ENCODE results near the gene AP3S2. TPM values are rescaled to one million over a fixed set of nuclear protein-coding genes. Genes with fewer than 3 reads are reported as not detected.

Gene AP3S2
- total RNA-seq, 1 donor from 2014 or later, result 30.9 TPM

- TF ChIP-seq CTCF (IDR thresholded peaks at IDR 0.05; ENCODE audit: unreplicated experiment), result no peak
- H3K4me1 Mint-ChIP-seq (ENCODE audit: low read depth), result peaks cover 14% of the 10 kb centered on the region
- H3K36me3 Mint-ChIP-seq (ENCODE audit: insufficient read depth), result no peaks in the 10 kb centered on the region
- DNase-seq (ENCODE audit: low spot score, unreplicated experiment), result no peak
- no peak overlapping the region for H3K4me3 Mint-ChIP-seq (ENCODE audit: low read depth)
- peaks cover 12% of the 10 kb centered on the region for H3K27me3 Mint-ChIP-seq
- H3K9me3 Mint-ChIP-seq (ENCODE audit: low read depth), result no peaks in the 10 kb centered on the region
- no peak overlapping the region for H3K27ac Mint-ChIP-seq
Measured at GRCh38 chr15:89808160-89808870, 85.5 kb downstream of the AP3S2 start.

GRCh38 chr15:89807689-89808088, 86.1 kb downstream of the AP3S2 start:
- Mint-ChIP-seq H3K27ac (no peak overlapping the region), H3K27me3 (peaks cover 9% of the 10 kb centered on the region), H3K36me3 (ENCODE audit: insufficient read depth) (no peaks in the 10 kb centered on the region), H3K9me3 (ENCODE audit: low read depth) (no peaks in the 10 kb centered on the region), H3K4me1 (ENCODE audit: low read depth) (peaks cover 14% of the 10 kb centered on the region), H3K4me3 (ENCODE audit: low read depth) (no peak overlapping the region)
- DNase-seq (ENCODE audit: low spot score, unreplicated experiment), result no peak
- no peak for TF ChIP-seq CTCF (IDR thresholded peaks at IDR 0.05; ENCODE audit: unreplicated experiment)

- no peak for TF ChIP-seq CTCF (IDR thresholded peaks at IDR 0.05; ENCODE audit: unreplicated experiment)
- Mint-ChIP-seq H3K27ac (no peak overlapping the region), H3K27me3 (peaks cover 11% of the 10 kb centered on the region), H3K36me3 (ENCODE audit: insufficient read depth) (no peaks in the 10 kb centered on the region), H3K4me1 (ENCODE audit: low read depth) (peaks cover 14% of the 10 kb centered on the region), H3K9me3 (ENCODE audit: low read depth) (no peaks in the 10 kb centered on the region), H3K4me3 (ENCODE audit: low read depth) (no peak overlapping the region)
- DNase-seq (ENCODE audit: low spot score, unreplicated experiment), result peak; percentile 41
Measured at GRCh38 chr15:89806559-89807550, 86.9 kb downstream of the AP3S2 start.

GRCh38 chr15:89806210-89806558, 87.6 kb downstream of the AP3S2 start:
- H3K9me3 Mint-ChIP-seq (ENCODE audit: low read depth), result no peaks in the 10 kb centered on the region
- TF ChIP-seq CTCF (IDR thresholded peaks at IDR 0.05; ENCODE audit: unreplicated experiment), result no peak
- no peak overlapping the region for H3K27ac Mint-ChIP-seq
- H3K27me3 Mint-ChIP-seq, result peaks cover 10% of the 10 kb centered on the region
- peaks cover 14% of the 10 kb centered on the region for H3K4me1 Mint-ChIP-seq (ENCODE audit: low read depth)
- no peaks in the 10 kb centered on the region for H3K36me3 Mint-ChIP-seq (ENCODE audit: insufficient read depth)
- no peak for DNase-seq (ENCODE audit: low spot score, unreplicated experiment)
- no peak overlapping the region for H3K4me3 Mint-ChIP-seq (ENCODE audit: low read depth)

Measured in progenitor cell of endocrine pancreas (in vitro differentiated cells).